ENCODE results near the gene OR2T4. TPM values are rescaled to one million over a fixed set of nuclear protein-coding genes. Genes with fewer than 3 reads are reported as not detected.

OR2T4 gene
- total RNA-seq, 1 experiment from 2014 or later, result not detected

DNA sequence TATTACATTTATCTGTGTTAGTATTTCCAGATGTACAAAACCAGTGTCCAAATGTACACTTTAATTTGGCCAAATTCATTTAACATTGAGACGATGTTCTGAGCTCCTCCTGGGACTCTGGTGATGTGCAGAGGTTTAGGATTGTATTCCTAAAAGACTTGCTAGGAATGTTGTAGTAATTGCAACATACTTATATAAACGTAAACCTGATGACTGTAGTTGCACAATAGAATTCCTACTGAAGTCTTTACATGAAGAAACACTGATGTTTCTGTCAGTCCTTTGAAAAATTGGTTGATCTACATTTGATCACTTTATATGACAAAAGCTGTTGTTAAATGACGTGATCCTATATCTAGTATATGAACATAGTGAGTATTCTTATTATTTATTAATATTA, 18.0 kb upstream of the OR2T4 start:
- Histone ChIP-seq H3K27ac (no peak overlapping the region), H2AFZ (no peak overlapping the region), H3K79me2 (ENCODE audit: low read depth) (no peaks in the 10 kb centered on the region), H3K9me2 (ENCODE audit: insufficient read depth) (no peaks in the 10 kb centered on the region), H3K4me1 (replicated peaks; ENCODE audit: insufficient read depth) (no peaks in the 10 kb centered on the region), H3F3A (ENCODE audit: insufficient read depth, low read depth) (no peaks in the 10 kb centered on the region), H3K4me2 (no peak overlapping the region), H3K36me3 (ENCODE audit: low read depth) (no peaks in the 10 kb centered on the region), H3K27me3 (ENCODE audit: insufficient read depth, low read depth) (no peaks in the 10 kb centered on the region), H3K4me3 (no peak overlapping the region), H4K20me1 (ENCODE audit: insufficient read depth) (no peaks in the 10 kb centered on the region), H3K9me3 (ENCODE audit: insufficient read depth, low read depth) (no peaks in the 10 kb centered on the region)
- intact Hi-C loops (cut with micrococcal nuclease; ENCODE audit: unreplicated experiment), result no loop called here
- CTCF ChIA-PET, result interaction anchor here (0.7 kb wide), 1 partner anchor 183 kb away, joined by 3 read pairs; no protein-coding TSS in a partner anchor
- POLR2A ChIA-PET (ENCODE audit: unreplicated experiment), result no interaction called here
- DNase-seq, result no peak
- no TSS peak for BruUV-seq (replicated peaks)
- TF ChIP-seq, protein P1, sequence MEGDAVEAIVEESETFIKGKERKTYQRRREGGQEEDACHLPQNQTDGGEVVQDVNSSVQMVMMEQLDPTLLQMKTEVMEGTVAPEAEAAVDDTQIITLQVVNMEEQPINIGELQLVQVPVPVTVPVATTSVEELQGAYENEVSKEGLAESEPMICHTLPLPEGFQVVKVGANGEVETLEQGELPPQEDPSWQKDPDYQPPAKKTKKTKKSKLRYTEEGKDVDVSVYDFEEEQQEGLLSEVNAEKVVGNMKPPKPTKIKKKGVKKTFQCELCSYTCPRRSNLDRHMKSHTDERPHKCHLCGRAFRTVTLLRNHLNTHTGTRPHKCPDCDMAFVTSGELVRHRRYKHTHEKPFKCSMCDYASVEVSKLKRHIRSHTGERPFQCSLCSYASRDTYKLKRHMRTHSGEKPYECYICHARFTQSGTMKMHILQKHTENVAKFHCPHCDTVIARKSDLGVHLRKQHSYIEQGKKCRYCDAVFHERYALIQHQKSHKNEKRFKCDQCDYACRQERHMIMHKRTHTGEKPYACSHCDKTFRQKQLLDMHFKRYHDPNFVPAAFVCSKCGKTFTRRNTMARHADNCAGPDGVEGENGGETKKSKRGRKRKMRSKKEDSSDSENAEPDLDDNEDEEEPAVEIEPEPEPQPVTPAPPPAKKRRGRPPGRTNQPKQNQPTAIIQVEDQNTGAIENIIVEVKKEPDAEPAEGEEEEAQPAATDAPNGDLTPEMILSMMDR (conservative IDR thresholded peaks at IDR 0.05), result no peak
- no peak for TF ChIP-seq EZH2 (IDR thresholded peaks at IDR 0.05; ENCODE audit: low read depth)

DNA sequence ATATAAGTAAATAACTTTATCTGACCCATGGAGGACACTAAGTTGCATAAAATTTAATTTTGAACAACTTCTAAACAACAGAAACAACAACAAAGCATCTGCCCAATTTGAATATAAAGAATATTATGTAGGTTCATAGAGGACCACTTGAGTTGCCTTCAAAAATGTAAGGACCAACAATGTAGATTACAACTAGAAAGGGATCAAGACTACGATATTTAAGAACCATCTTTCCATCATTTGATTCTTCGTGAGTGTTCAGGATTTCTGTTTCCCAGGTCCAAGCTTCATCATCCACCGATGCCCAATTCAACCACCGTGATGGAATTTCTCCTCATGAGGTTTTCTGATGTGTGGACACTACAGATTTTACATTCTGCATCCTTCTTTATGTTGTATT, 13.0 kb upstream of the OR2T4 start, which contains the start of gene OR14C36:
Gene OR14C36, plus strand, starts transcription at position 301 of the 400 bp plus-strand sequence. Its CDS starts 0 bp downstream, at position 301.
- Histone ChIP-seq H3K9me3 (ENCODE audit: insufficient read depth, low read depth) (no peaks in the 10 kb centered on the region), H3K4me3 (no peak within 1 kb of the TSS), H3F3A (ENCODE audit: insufficient read depth, low read depth) (no peaks in the 10 kb centered on the region), H3K4me1 (replicated peaks; ENCODE audit: insufficient read depth) (no peaks in the 10 kb centered on the region), H3K4me2 (no peak within 1 kb of the TSS), H3K79me2 (ENCODE audit: low read depth) (no peaks in the 10 kb centered on the region), H2AFZ (no peak within 1 kb of the TSS), H3K36me3 (ENCODE audit: low read depth) (no peaks in the 10 kb centered on the region), H3K27me3 (ENCODE audit: insufficient read depth, low read depth) (no peaks in the 10 kb centered on the region), H3K27ac (no peak within 1 kb of the TSS), H4K20me1 (ENCODE audit: insufficient read depth) (no peaks in the 10 kb centered on the region), H3K9me2 (ENCODE audit: insufficient read depth) (no peaks in the 10 kb centered on the region)
- DNase-seq, result no peak
- no TSS peak for BruUV-seq (replicated peaks)
- CTCF ChIA-PET, result no interaction called here
- intact Hi-C loops (cut with micrococcal nuclease; ENCODE audit: unreplicated experiment), result no loop called here
- POLR2A ChIA-PET (ENCODE audit: unreplicated experiment), result no interaction called here
- TF ChIP-seq, protein P1 (conservative IDR thresholded peaks at IDR 0.05), result no peak
- TF ChIP-seq EZH2 (IDR thresholded peaks at IDR 0.05; ENCODE audit: low read depth), result no peak

DNA sequence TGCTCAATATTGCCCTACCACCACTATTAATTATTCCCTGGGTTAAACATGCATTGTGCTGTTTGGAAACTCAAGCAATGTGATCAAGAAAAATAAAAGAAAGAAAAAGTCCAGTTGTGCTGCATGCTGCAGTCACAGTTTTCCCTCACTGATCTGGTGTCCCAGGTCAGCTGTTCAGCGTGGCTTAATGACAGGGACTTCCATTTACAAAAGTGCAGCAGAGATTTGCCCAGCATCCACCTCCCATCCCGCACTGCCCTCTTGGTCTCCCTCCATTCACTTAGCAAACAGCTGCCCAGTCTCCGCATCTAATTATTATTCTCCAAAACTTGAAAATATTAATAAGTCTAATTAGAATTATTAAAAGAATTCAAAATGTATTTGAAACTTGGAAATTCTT, 2.0 kb upstream of the OR2T4 start:
- H3F3A ChIP-seq (ENCODE audit: insufficient read depth, low read depth), result no peaks in the 10 kb centered on the region
- no peaks in the 10 kb centered on the region for H3K9me2 ChIP-seq (ENCODE audit: insufficient read depth)
- TF ChIP-seq EZH2 (IDR thresholded peaks at IDR 0.05; ENCODE audit: low read depth), result no peak
- TF ChIP-seq, protein P1 (conservative IDR thresholded peaks at IDR 0.05), result no peak
- ChIA-PET POLR2A (ENCODE audit: unreplicated experiment) (no interaction called here), CTCF (no interaction called here)
- H3K79me2 ChIP-seq (ENCODE audit: low read depth), result no peaks in the 10 kb centered on the region
- no peaks in the 10 kb centered on the region for H3K4me1 ChIP-seq (replicated peaks; ENCODE audit: insufficient read depth)
- H3K36me3 ChIP-seq (ENCODE audit: low read depth), result no peaks in the 10 kb centered on the region
- H3K27ac ChIP-seq, result no peak overlapping the region
- no TSS peak for BruUV-seq (replicated peaks)
- no peaks in the 10 kb centered on the region for H3K27me3 ChIP-seq (ENCODE audit: insufficient read depth, low read depth)
- DNase-seq, result no peak
- H3K4me3 ChIP-seq, result no peak overlapping the region
- H2AFZ ChIP-seq, result no peak overlapping the region
- H3K9me3 ChIP-seq (ENCODE audit: insufficient read depth, low read depth), result no peaks in the 10 kb centered on the region
- intact Hi-C loops (cut with micrococcal nuclease; ENCODE audit: unreplicated experiment), result no loop called here
- H3K4me2 ChIP-seq, result no peak overlapping the region
- no peaks in the 10 kb centered on the region for H4K20me1 ChIP-seq (ENCODE audit: insufficient read depth)

Measured in PC-9 (cell line).